Endothelial cell of umbilical vein (primary cell): ENCODE data around the gene KRTAP4-6. TPM values are rescaled to one million over a fixed set of nuclear protein-coding genes. Genes with fewer than 3 reads are reported as not detected.

Experiments used
- BruUV-seq: library from RNA; stranded (reverse); fragments of 400-500 nt; replicated peaks from 2 replicates; lab custom pipeline; 2021; lab: Mats Ljungman, UMichigan
- CTCF ChIA-PET: fragments of 300-600, 350-600 bp; sonication (Branson Sonifier 250); formaldehyde crosslinking; loops from one replicate; lab custom pipeline; 2021; ENCODE audit warnings: antibody characterized with exemption, inconsistent platforms; lab: Charles Lee
- POLR2A ChIA-PET: fragments of 300-600, 350-600 bp; sonication (Branson Sonifier 250); formaldehyde crosslinking; loops from one replicate; lab custom pipeline; 2021; ENCODE audit warnings: antibody characterized with exemption, inconsistent platforms; lab: Charles Lee
- DNase-seq: peaks from one replicate; pipeline ENCODE4 v3.0.0-alpha.2; 2011; ENCODE audit warnings: low read depth, low spot score
- FAIRE-seq: peaks from 2 replicates; lab custom pipeline; 2011; peaks lifted over from hg19 to GRCh38; lab: Jason Lieb, UNC
- H2AFZ ChIP-seq: 2 replicates; pipeline ENCODE4 v1.6.0; 2012; ENCODE audit warnings: low read depth, low read length, control low read depth, inconsistent platforms
- H3K27ac ChIP-seq: 2 replicates; pipeline ENCODE4 v1.5.1; 2011; ENCODE audit warnings: low read depth, mild to moderate bottlenecking, control low read depth, low read length, moderate library complexity; ENCODE audit not compliant: insufficient read depth
- H3K27me3 ChIP-seq, 2 experiments: 2 replicates each; pipeline versions ENCODE4 v1.6.0 to v1.6.1; 2011; ENCODE audit warnings: low read length in 2 of 2, mixed read lengths in 1 of 2; ENCODE audit not compliant: control insufficient read depth in 2 of 2, insufficient read depth in 2 of 2
- H3K36me3 ChIP-seq, 2 experiments: 2 replicates in 1 of 2; 3 replicates in 1 of 2; pipeline ENCODE4 v1.5.1; 2011; ENCODE audit warnings: low read length in 2 of 2, mild to moderate bottlenecking in 1 of 2, moderate library complexity in 1 of 2; ENCODE audit not compliant: control insufficient read depth in 2 of 2, insufficient read depth in 2 of 2; ENCODE audit errors: extremely low read depth in 1 of 2
- H3K4me1 ChIP-seq: 3 replicates; pipeline ENCODE4 v1.5.1; 2011; ENCODE audit warnings: mild to moderate bottlenecking, low read length; ENCODE audit not compliant: control insufficient read depth, insufficient read depth; ENCODE audit errors: extremely low read depth
- H3K4me2 ChIP-seq: 2 replicates; pipeline ENCODE4 v1.6.1; 2011; ENCODE audit warnings: low read length, control low read depth, mixed read lengths; ENCODE audit not compliant: insufficient read depth
- H3K4me3 ChIP-seq, 3 experiments: fragments of 200-600 bp in 1 of 3; sonication (generic), shearing (Covaris generic) in 1 of 3; replicated peaks in 1 of 3; 2 replicates each; pipeline ENCODE4 v1.5.1; 2011 to 2016; ENCODE audit warnings: control low read depth in 3 of 3, low read length in 3 of 3, mild to moderate bottlenecking in 2 of 3, inconsistent platforms in 1 of 3, low read depth in 1 of 3, moderate library complexity in 1 of 3; ENCODE audit not compliant: insufficient read depth in 1 of 3
- H3K79me2 ChIP-seq: 2 replicates; pipeline ENCODE4 v1.6.0; 2012; ENCODE audit warnings: low read length, inconsistent platforms; ENCODE audit not compliant: control insufficient read depth, insufficient read depth
- H3K9ac ChIP-seq: replicated peaks from 2 replicates; pipeline ENCODE3; 2011; ENCODE audit warnings: low read length, control low read depth; ENCODE audit not compliant: insufficient read depth; ENCODE audit errors: extremely low read depth
- H3K9me1 ChIP-seq: replicated peaks from 3 replicates; pipeline ENCODE4 v1.6.0; 2011; ENCODE audit warnings: mild to moderate bottlenecking, low read length; ENCODE audit not compliant: control insufficient read depth, insufficient read depth; ENCODE audit errors: extremely low read depth
- H3K9me3 ChIP-seq: replicated peaks from 2 replicates; pipeline ENCODE4 v1.5.1; 2012; ENCODE audit warnings: low read length, inconsistent platforms; ENCODE audit not compliant: control insufficient read depth, insufficient read depth
- H4K20me1 ChIP-seq: replicated peaks from 2 replicates; pipeline ENCODE3; 2011; ENCODE audit warnings: mild to moderate bottlenecking, low read length; ENCODE audit not compliant: control insufficient read depth, insufficient read depth; ENCODE audit errors: extremely low read depth
- EZH2 ChIP-seq: IDR thresholded peaks from 2 replicates; pipeline ENCODE4 v1.6.1; 2012; ENCODE audit warnings: borderline replicate concordance, low read depth, mild to moderate bottlenecking, moderate library complexity, low read length, inconsistent platforms; ENCODE audit not compliant: severe bottlenecking
- FOS ChIP-seq: IDR thresholded peaks from 2 replicates; pipeline ENCODE4 v1.6.1; 2011; ENCODE audit warnings: mild to moderate bottlenecking, low read length, moderate library complexity, borderline replicate concordance; ENCODE audit not compliant: insufficient read depth
- GATA2 ChIP-seq: IDR thresholded peaks from 2 replicates; pipeline ENCODE4 v1.7.0; 2011; ENCODE audit warnings: low read depth, mild to moderate bottlenecking, moderate library complexity, mixed read lengths, low read length; ENCODE audit not compliant: insufficient read length, insufficient read depth
- JUN ChIP-seq: IDR thresholded peaks from 2 replicates; pipeline ENCODE4 v1.6.1; 2011; ENCODE audit warnings: borderline replicate concordance, low read depth; ENCODE audit not compliant: insufficient read length, insufficient read depth
- MYC ChIP-seq: IDR thresholded peaks from one replicate; pipeline ENCODE4 v1.6.1; 2011; ENCODE audit warnings: mild to moderate bottlenecking, low read depth, low read length
- POLR2A ChIP-seq: IDR thresholded peaks from 2 replicates; pipeline ENCODE4 v1.6.1; 2012; ENCODE audit warnings: low read depth, mild to moderate bottlenecking, control low read depth, low read length
- POLR2AphosphoS5 ChIP-seq: IDR thresholded peaks from 2 replicates; pipeline ENCODE4 v1.6.1; 2012; ENCODE audit warnings: low read depth, mild to moderate bottlenecking, control low read depth, low read length, moderate library complexity; ENCODE audit not compliant: insufficient read depth
- dilution Hi-C: fragments of 300-500 bp; cut with MboI; formaldehyde crosslinking; loops from one replicate; pipeline ENCODE4 v1.15.0; 2019; ENCODE audit warnings: low sequenced_read_pairs; ENCODE audit not compliant: extremely low pct_ligation_motif_present
- intact Hi-C: fragments of 100-400 bp; cut with micrococcal nuclease; formaldehyde crosslinking; loops from one replicate; pipeline ENCODE4 v1.10.0; 2022
- polyA plus RNA-seq, 4 experiments: library from polyadenylated mRNA; depleted of rRNA in 3 of 4; stranded (reverse) in 3 of 4; unstranded in 1 of 4; fragments of >200 nt; gene quantifications; 2 replicates each; pipeline versions ENCODE4 v1.2.1 to v1.2.3, GENCODE V29; 2011 to 2012; ENCODE audit warnings: missing spikeins in 1 of 4
- total RNA-seq: library from RNA; stranded (reverse); gene quantifications from 2 replicates; pipeline ENCODE4 v1.2.3, GENCODE V29; 2021
- TF ChIP-seq, protein P1 (sequence below): IDR thresholded peaks from 2 replicates; pipeline ENCODE4 v1.6.1; 2011; ENCODE audit not compliant: insufficient read depth, insufficient read length
- TF ChIP-seq, protein P2 (sequence below), 2 donors: IDR thresholded peaks; 1 replicate in 1 of 2; 2 replicates in 1 of 2; pipeline ENCODE4 v1.5.1; 2011; ENCODE audit warnings: low read length in 2 of 2, mild to moderate bottlenecking in 2 of 2, moderate library complexity in 2 of 2, control low read depth in 1 of 2, inconsistent platforms in 1 of 2, low read depth in 1 of 2; ENCODE audit not compliant: insufficient read depth in 1 of 2; ENCODE audit errors: extremely low read depth in 1 of 2

KRTAP4-6 gene
- total and polyA plus RNA-seq, 2 donors (not counting 3 experiments of a cell fraction or from before 2014, with no cell fraction given) = not detected

DNA sequence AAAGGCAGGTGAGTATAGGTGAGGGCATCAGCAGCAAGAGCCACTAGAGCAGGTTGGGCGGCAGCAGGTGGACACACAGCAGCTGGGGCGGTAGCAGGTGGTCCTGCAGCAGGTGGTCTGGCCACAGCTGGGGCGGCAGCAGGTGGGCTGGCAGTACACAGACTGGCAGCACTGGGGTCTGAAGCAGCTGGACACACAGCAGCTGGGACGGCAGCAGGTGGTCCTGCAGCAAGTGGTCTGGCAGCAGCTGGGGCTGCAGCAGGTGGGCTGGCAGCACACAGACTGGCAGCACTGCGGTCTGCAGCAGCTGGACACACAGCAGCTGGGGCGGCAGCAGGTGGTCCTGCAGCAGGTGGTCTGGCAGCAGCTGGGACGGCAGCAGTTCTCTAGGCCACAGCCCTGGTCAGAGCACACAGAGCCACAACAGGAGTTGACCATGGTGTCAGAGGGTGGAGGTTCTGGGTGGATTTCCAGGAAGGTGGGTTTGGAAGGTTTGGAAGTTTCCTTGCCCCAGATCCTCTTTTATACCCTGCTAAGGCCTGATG lies 37.5 kb upstream of the KRTAP4-6 start, which contains the start of gene KRTAP4-2:
KRTAP4-2 (minus strand) TSS at position 495 of the 545 bp plus-strand sequence; CDS start at position 438, 57 bp downstream.
- FAIRE-seq (no peak), DNase-seq (no peak)
- Histone ChIP-seq H3K79me2 (no peaks in the 10 kb centered on the region), H3K27ac (no peak within 1 kb of the TSS), H3K36me3 (no peaks in the 10 kb centered on the region), H3K9me3 (no peaks in the 10 kb centered on the region), H3K27me3 (no peaks in the 10 kb centered on the region), H2AFZ (no peak within 1 kb of the TSS), H3K4me3 (no peak within 1 kb of the TSS), H4K20me1 (no peaks in the 10 kb centered on the region), H3K4me2 (no peak within 1 kb of the TSS), H3K9ac (no peak within 1 kb of the TSS), H3K4me1 (no peaks in the 10 kb centered on the region), H3K9me1 (no peaks in the 10 kb centered on the region)
- intact Hi-C loops (no loop called here), dilution Hi-C loops (no loop called here)
- TF ChIP-seq GATA2 (no peak), JUN (no peak), FOS (no peak)
- TF ChIP-seq, protein P1, sequence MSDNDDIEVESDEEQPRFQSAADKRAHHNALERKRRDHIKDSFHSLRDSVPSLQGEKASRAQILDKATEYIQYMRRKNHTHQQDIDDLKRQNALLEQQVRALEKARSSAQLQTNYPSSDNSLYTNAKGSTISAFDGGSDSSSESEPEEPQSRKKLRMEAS = no peak
- POLR2A ChIA-PET = no interaction called here
- no TSS peak for BruUV-seq
- CTCF ChIA-PET = interaction anchor here (1.0 kb wide), 1 partner anchor 321 kb away, joined by 3 read pairs; no protein-coding TSS in a partner anchor

DNA sequence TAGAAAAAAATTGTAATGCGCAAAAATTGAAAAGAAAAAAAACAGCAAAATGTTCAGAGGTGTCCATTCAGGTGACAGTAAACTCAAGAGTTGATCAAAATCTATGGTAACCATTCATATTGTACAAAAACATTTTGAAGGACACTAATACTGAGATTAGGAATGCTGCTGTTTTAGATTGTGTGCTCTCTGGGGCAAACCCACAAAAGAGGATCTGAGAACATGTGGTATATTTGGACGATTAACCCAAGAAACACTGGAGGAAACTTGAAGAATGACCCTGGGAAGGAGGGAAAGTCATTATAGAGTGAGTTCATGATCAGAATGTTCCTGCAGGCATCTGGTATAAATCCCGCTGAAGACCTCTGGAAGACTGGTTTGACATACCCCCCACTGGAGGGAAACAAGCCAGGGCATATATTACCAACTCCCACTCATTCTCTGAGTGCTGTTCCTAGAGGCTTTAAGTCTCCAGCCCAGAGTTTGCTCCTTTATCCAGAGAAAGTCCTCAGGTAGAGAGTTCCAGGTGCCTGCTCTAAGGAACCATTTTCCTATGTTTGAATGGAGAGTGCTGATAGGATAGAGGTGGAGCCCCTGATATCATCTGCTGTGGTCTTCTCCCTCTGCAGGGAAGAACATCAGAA lies 36.5 kb upstream of the KRTAP4-6 start:
- no peaks in the 10 kb centered on the region for H3K36me3 ChIP-seq
- intact Hi-C loops (no loop called here), dilution Hi-C loops (no loop called here)
- TF ChIP-seq, protein P1 = no peak
- TF ChIP-seq POLR2AphosphoS5 (no peak), FOS (no peak), GATA2 (no peak), MYC (no peak), EZH2 (no peak), JUN (no peak), POLR2A (no peak)
- TF ChIP-seq, protein P2, sequence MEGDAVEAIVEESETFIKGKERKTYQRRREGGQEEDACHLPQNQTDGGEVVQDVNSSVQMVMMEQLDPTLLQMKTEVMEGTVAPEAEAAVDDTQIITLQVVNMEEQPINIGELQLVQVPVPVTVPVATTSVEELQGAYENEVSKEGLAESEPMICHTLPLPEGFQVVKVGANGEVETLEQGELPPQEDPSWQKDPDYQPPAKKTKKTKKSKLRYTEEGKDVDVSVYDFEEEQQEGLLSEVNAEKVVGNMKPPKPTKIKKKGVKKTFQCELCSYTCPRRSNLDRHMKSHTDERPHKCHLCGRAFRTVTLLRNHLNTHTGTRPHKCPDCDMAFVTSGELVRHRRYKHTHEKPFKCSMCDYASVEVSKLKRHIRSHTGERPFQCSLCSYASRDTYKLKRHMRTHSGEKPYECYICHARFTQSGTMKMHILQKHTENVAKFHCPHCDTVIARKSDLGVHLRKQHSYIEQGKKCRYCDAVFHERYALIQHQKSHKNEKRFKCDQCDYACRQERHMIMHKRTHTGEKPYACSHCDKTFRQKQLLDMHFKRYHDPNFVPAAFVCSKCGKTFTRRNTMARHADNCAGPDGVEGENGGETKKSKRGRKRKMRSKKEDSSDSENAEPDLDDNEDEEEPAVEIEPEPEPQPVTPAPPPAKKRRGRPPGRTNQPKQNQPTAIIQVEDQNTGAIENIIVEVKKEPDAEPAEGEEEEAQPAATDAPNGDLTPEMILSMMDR (IDR thresholded peaks at IDR 0.05; ENCODE audit: extremely low read depth in 1 of 2, insufficient read depth in 1 of 2, low read depth in 1 of 2, low read length in 2 of 2) = no peak
- no peak overlapping the region for H3K4me2 ChIP-seq
- H2AFZ ChIP-seq = no peak overlapping the region
- BruUV-seq = no TSS peak
- no peaks in the 10 kb centered on the region for H3K9me3 ChIP-seq
- H3K9ac ChIP-seq = no peak overlapping the region
- no peaks in the 10 kb centered on the region for H3K9me1 ChIP-seq
- H3K79me2 ChIP-seq = no peaks in the 10 kb centered on the region
- no peaks in the 10 kb centered on the region for H3K27me3 ChIP-seq
- CTCF ChIA-PET = no interaction called here
- FAIRE-seq (no peak), DNase-seq (no peak)
- H3K27ac ChIP-seq = no peak overlapping the region
- H3K4me3 ChIP-seq = no peak overlapping the region
- H4K20me1 ChIP-seq = no peaks in the 10 kb centered on the region
- POLR2A ChIA-PET = no interaction called here
- no peaks in the 10 kb centered on the region for H3K4me1 ChIP-seq
